Liver (tissue), 9 donors: ENCODE data around the gene CFHR3. TPM values are rescaled to one million over a fixed set of nuclear protein-coding genes. Genes with fewer than 3 reads are reported as not detected.
A peak's percentile ranks its signal among the peaks of the same experiment; 100 is the strongest.

Source experiments
- DNase-seq: peaks from one replicate; pipeline ENCODE4 v3.0.0-alpha.2; 2017; ENCODE audit warnings: low spot score
- H3K27ac ChIP-seq, 2 donors: one replicate each; pipeline ENCODE4 v1.7.0; 2013; ENCODE audit warnings: inconsistent platforms in 2 of 2, low read length in 2 of 2, control low read depth in 1 of 2, low read depth in 1 of 2, mild to moderate bottlenecking in 1 of 2
- H3K27me3 ChIP-seq, 4 donors: one replicate each; pipeline versions ENCODE4 v1.6.1 to v1.7.0; 2013; ENCODE audit warnings: low read length in 3 of 4, inconsistent platforms in 1 of 4, mild to moderate bottlenecking in 1 of 4, moderate library complexity in 1 of 4; ENCODE audit not compliant: control insufficient read depth in 4 of 4, insufficient read depth in 4 of 4
- H3K36me3 ChIP-seq, 4 donors: one replicate each; pipeline versions ENCODE4 v1.6.1 to v1.7.0; 2013; ENCODE audit warnings: low read length in 3 of 4, mild to moderate bottlenecking in 3 of 4, low read depth in 1 of 4, moderate library complexity in 1 of 4; ENCODE audit not compliant: control insufficient read depth in 4 of 4, insufficient read depth in 3 of 4
- H3K4me1 ChIP-seq, 4 donors: one replicate each; pipeline versions ENCODE4 v1.6.1 to v1.7.0; 2013; ENCODE audit warnings: low read length in 3 of 4, mild to moderate bottlenecking in 3 of 4, moderate library complexity in 1 of 4; ENCODE audit not compliant: control insufficient read depth in 4 of 4, insufficient read depth in 4 of 4
- H3K4me3 ChIP-seq, 3 donors: one replicate each; pipeline versions ENCODE4 v1.6.1 to v1.7.0; 2013; ENCODE audit warnings: low read length in 3 of 3, control low read depth in 1 of 3, low read depth in 1 of 3, mild to moderate bottlenecking in 1 of 3
- H3K9ac ChIP-seq, 2 donors: one replicate each; pipeline ENCODE4 v1.7.0; 2013; ENCODE audit warnings: low read length in 2 of 2, mild to moderate bottlenecking in 2 of 2, moderate library complexity in 2 of 2, control low read depth in 1 of 2, low read depth in 1 of 2
- H3K9me3 ChIP-seq, 4 donors: one replicate each; pipeline versions ENCODE4 v1.6.1 to v1.7.0; 2013; ENCODE audit warnings: low read length in 3 of 4; ENCODE audit not compliant: control insufficient read depth in 4 of 4
- EGR1 ChIP-seq, 2 donors: IDR thresholded peaks; 2 replicates each; pipeline ENCODE4 v1.6.1; 2016 to 2018; ENCODE audit warnings: antibody characterized with exemption in 2 of 2, low read depth in 2 of 2
- FOXA1 ChIP-seq: IDR thresholded peaks from 2 replicates; pipeline ENCODE4 v1.6.1; 2016; ENCODE audit warnings: antibody characterized with exemption
- FOXA2 ChIP-seq: IDR thresholded peaks from 2 replicates; pipeline ENCODE4 v1.6.1; 2016; ENCODE audit warnings: antibody characterized with exemption
- GABPA ChIP-seq, 2 donors: IDR thresholded peaks in 1 of 2; conservative IDR thresholded peaks in 1 of 2; 2 replicates each; pipeline ENCODE4 v1.6.1; 2016; ENCODE audit warnings: antibody characterized with exemption in 2 of 2, mild to moderate bottlenecking in 1 of 2, moderate library complexity in 1 of 2
- HNF4A ChIP-seq, 2 donors: conservative IDR thresholded peaks; 2 replicates each; pipeline ENCODE4 v1.6.1; 2016; ENCODE audit warnings: antibody characterized with exemption in 2 of 2, mild to moderate bottlenecking in 2 of 2
- HNF4G ChIP-seq: IDR thresholded peaks from 2 replicates; pipeline ENCODE4 v1.6.1; 2016; ENCODE audit warnings: antibody characterized with exemption
- JUND ChIP-seq, 2 donors: IDR thresholded peaks; 2 replicates each; pipeline ENCODE4 v1.6.1; 2016; ENCODE audit warnings: antibody characterized with exemption in 2 of 2
- MAX ChIP-seq: IDR thresholded peaks from 2 replicates; pipeline ENCODE4 v1.6.1; 2016; ENCODE audit warnings: antibody characterized with exemption
- REST ChIP-seq: IDR thresholded peaks from 2 replicates; pipeline ENCODE4 v1.6.1; 2016; ENCODE audit warnings: antibody characterized with exemption, mild to moderate bottlenecking
- SP1 ChIP-seq: IDR thresholded peaks from 2 replicates; pipeline ENCODE4 v1.6.1; 2018; ENCODE audit warnings: antibody characterized with exemption, mild to moderate bottlenecking
- TAF1 ChIP-seq: conservative IDR thresholded peaks from 2 replicates; pipeline ENCODE4 v1.6.1; 2016; ENCODE audit warnings: antibody characterized with exemption, mild to moderate bottlenecking
- YY1 ChIP-seq: IDR thresholded peaks from 2 replicates; pipeline ENCODE4 v1.6.1; 2016; ENCODE audit warnings: antibody characterized with exemption, mild to moderate bottlenecking
- WGBS: extraction: QIAGEN DNeasy Blood & Tissue Kit; methylation state at CpG from one replicate; pipeline ENCODE4 v1.1.7; 2013; 5-methylcytosine and 5-hydroxymethylcytosine counted together
- polyA plus RNA-seq, 2 donors: library from polyadenylated mRNA; stranded (reverse) in 1 of 2; unstranded in 1 of 2; fragments of 200-250 nt in 1 of 2; fragments of >200 nt in 1 of 2; fragmentation: Nextera tagmentation in 1 of 2; extraction: Ambion mirVana in 1 of 2; gene quantifications; one replicate each; pipeline versions ENCODE4 v1.2.1 to v1.2.3, GENCODE V29; 2013 to 2015
- total RNA-seq, 2 donors: library from RNA; depleted of rRNA; stranded (reverse); fragments of >200 nt; gene quantifications; one replicate each; pipeline ENCODE4 v1.2.3, GENCODE V29; 2014
- TF ChIP-seq, protein P1 (sequence below): fragments of 150-350 bp; IDR thresholded peaks from 2 replicates; pipeline ENCODE4 v1.5.1; 2017; ENCODE audit warnings: improper control_type of control experiment, low read depth, low read length; ENCODE audit not compliant: missing input control
- TF ChIP-seq, protein P2 (sequence below): IDR thresholded peaks from 2 replicates; pipeline ENCODE4 v1.6.1; 2016; ENCODE audit warnings: antibody characterized with exemption
- donor health status: healthy.
- donor health status: healthy.
- donor health status: healthy.
- donor health status: healthy.
- donor health status: healthy.

The CFHR3 gene
- total and polyA plus RNA-seq, 4 donors, result 64.2 to 393 (median 155) TPM

DNA sequence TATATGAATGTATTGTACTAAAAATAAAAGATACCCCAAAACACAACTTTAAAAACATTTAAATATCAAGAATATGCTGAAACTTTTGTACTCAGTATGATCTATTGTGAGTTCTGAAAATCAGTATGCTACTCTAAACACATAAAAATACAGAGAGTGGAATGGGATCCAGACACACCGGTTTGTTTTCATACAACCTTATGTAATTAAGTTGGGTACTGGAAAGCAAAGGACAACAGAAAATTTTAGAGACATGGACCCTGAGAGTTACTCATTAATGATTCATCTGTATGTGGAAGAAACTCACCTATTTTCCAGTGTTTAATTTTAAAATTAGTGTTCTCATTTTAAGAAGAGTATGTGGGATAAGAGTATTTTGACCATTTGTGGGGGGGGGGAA is 927 bp upstream of the CFHR3 start:
- TF ChIP-seq HNF4G, result no peak
- no peak for TF ChIP-seq SP1
- no peak for TF ChIP-seq REST
- no peak for TF ChIP-seq FOXA2
- no peak for TF ChIP-seq YY1
- no peak for TF ChIP-seq TAF1
- no peak for TF ChIP-seq JUND (IDR thresholded peaks at IDR 0.05)
- TF ChIP-seq FOXA1, result no peak
- TF ChIP-seq EGR1 (IDR thresholded peaks at IDR 0.05; ENCODE audit: low read depth in 2 of 2), result no peak
- no peak for TF ChIP-seq HNF4A (conservative IDR thresholded peaks at IDR 0.05)
- no peak for TF ChIP-seq GABPA (IDR thresholded peaks at IDR 0.05 in 1 of 2, conservative IDR thresholded peaks at IDR 0.05 in 1 of 2)
- H3K4me3 ChIP-seq, result peak overlapping the region in 1 of 3 donors; percentile 1
- no peak for DNase-seq

GRCh38 chr1:196774175-196774574 is 465 bp upstream of the CFHR3 start:
- peak overlapping the region in 1 of 3 donors; percentile 1 for H3K4me3 ChIP-seq
- TF ChIP-seq, protein P1, sequence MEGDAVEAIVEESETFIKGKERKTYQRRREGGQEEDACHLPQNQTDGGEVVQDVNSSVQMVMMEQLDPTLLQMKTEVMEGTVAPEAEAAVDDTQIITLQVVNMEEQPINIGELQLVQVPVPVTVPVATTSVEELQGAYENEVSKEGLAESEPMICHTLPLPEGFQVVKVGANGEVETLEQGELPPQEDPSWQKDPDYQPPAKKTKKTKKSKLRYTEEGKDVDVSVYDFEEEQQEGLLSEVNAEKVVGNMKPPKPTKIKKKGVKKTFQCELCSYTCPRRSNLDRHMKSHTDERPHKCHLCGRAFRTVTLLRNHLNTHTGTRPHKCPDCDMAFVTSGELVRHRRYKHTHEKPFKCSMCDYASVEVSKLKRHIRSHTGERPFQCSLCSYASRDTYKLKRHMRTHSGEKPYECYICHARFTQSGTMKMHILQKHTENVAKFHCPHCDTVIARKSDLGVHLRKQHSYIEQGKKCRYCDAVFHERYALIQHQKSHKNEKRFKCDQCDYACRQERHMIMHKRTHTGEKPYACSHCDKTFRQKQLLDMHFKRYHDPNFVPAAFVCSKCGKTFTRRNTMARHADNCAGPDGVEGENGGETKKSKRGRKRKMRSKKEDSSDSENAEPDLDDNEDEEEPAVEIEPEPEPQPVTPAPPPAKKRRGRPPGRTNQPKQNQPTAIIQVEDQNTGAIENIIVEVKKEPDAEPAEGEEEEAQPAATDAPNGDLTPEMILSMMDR, result no peak
- TF ChIP-seq HNF4A (conservative IDR thresholded peaks at IDR 0.05) (no peak), YY1 (no peak), FOXA1 (no peak)
- no peaks in the 10 kb centered on the region for H3K9me3 ChIP-seq
- H3K36me3 ChIP-seq, result no peaks in the 10 kb centered on the region
- H3K27ac ChIP-seq, result peak overlapping the region; percentile 77 to 82
- H3K4me1 ChIP-seq, result peaks cover 0 to 3% (median 0%) of the 10 kb centered on the region in 4 donors
- 24% methylated on average over 2 of the region's 2 CpGs for WGBS
- no peaks in the 10 kb centered on the region for H3K27me3 ChIP-seq
- H3K9ac ChIP-seq, result peak overlapping the region in 1 of 2 donors; percentile 36
- no peak for DNase-seq

More for the DNA sequence above, 927 bp upstream of the CFHR3 start:
- Histone ChIP-seq H3K27ac (peak overlapping the region; percentile 77 to 82), H3K9ac (peak overlapping the region in 1 of 2 donors; percentile 22), H3K9me3 (no peaks in the 10 kb centered on the region), H3K36me3 (no peaks in the 10 kb centered on the region), H3K27me3 (no peaks in the 10 kb centered on the region), H3K4me1 (peaks cover 0 to 3% (median 0%) of the 10 kb centered on the region in 4 donors)
- 50% methylated on average over 1 of the region's 1 CpG for WGBS

GRCh38 chr1:196777603-196778002 is 3.0 kb downstream of the CFHR3 start:
- Histone ChIP-seq H3K9ac (peak overlapping the region in 1 of 2 donors; percentile 96), H3K27ac (no peak overlapping the region)
- WGBS, result 63% methylated on average over 13 of the region's 13 CpGs
- TF ChIP-seq, protein P2, sequence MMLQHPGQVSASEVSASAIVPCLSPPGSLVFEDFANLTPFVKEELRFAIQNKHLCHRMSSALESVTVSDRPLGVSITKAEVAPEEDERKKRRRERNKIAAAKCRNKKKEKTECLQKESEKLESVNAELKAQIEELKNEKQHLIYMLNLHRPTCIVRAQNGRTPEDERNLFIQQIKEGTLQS, result no peak
- TF ChIP-seq, protein P1, result no peak
- TF ChIP-seq SP1 (no peak), FOXA2 (no peak), GABPA (IDR thresholded peaks at IDR 0.05 in 1 of 2, conservative IDR thresholded peaks at IDR 0.05 in 1 of 2) (no peak), JUND (IDR thresholded peaks at IDR 0.05) (no peak), HNF4G (no peak), REST (no peak), YY1 (no peak), HNF4A (conservative IDR thresholded peaks at IDR 0.05) (no peak), MAX (no peak)

More at GRCh38 chr1:196777603-196778002, 3.0 kb downstream of the CFHR3 start:
- Histone ChIP-seq H3K27me3 (no peaks in the 10 kb centered on the region), H3K36me3 (no peaks in the 10 kb centered on the region), H3K9me3 (no peaks in the 10 kb centered on the region), H3K4me3 (peak overlapping the region in 2 of 3 donors; percentile 39 to 73), H3K4me1 (peaks cover 0 to 3% (median 0%) of the 10 kb centered on the region in 4 donors)
- no peak for DNase-seq
